Measurements from ENCODE around the gene PSMA5. TPM values are rescaled to one million over a fixed set of nuclear protein-coding genes. Genes with fewer than 3 reads are reported as not detected.

Gene PSMA5
- total RNA-seq (2012; rRNA removed), result 75.5 and 83.9 TPM in 2 replicates
- polyA plus RNA-seq (2012; rRNA removed), result 107 TPM in 2 replicates
- polyA plus RNA-seq (2012; cell fraction: cytosol; rRNA removed), result 39.5 and 60.3 TPM in 2 replicates
- 11.0 and 46.7 TPM in 2 replicates for polyA plus RNA-seq (2012; cell fraction: nucleus; rRNA removed; ENCODE audit: low replicate concordance)
- percentile 90 among the genes with signal in this experiment for Bru-seq, nascent RNA
- BruChase-seq, experiment 1, labeled RNA remaining after a 6-hour chase, result percentile 91 among the genes with signal in this experiment
- BruChase-seq, experiment 2, labeled RNA remaining after a 2-hour chase, result percentile 88 among the genes with signal in this experiment
- long read RNA-seq, transcript PSMA5-201 (9 exons, 3,729 nt), result major isoform, 78 of 90 reads
- long read RNA-seq, partial matches to known transcripts, result 1 of 90 reads
- long read RNA-seq, other reads (novel, unspliced or antisense), result 11 of 90 reads

- H3K18ac ChIP-seq (ENCODE audit: low read depth, low read length), result peak within 1 kb of the TSS; percentile 10
- peak within 1 kb of the TSS; percentile 98 for H2AK9ac ChIP-seq (replicated peaks; ENCODE audit: low read depth, low read length, poor library complexity)
- peak within 1 kb of the TSS; percentile 64 for H4K91ac ChIP-seq (ENCODE audit: insufficient read depth, low read depth, low read length)
- H2BK15ac ChIP-seq (ENCODE audit: low read depth, low read length), result no peak within 1 kb of the TSS; the same call in 2 of the 3 replicates
- H3K9me1 ChIP-seq (ENCODE audit: insufficient read depth, low read length), result peaks cover 3% of the 10 kb centered on the region; the same call in 1 of the 2 replicates
- H3K9me3 ChIP-seq (ENCODE audit: control insufficient read depth, insufficient read depth, low read length), result no peaks in the 10 kb centered on the region
- ATAC-seq (ENCODE audit: low read depth) (peak; percentile 98), DNase-seq (peak; percentile 100)
- H4K8ac ChIP-seq (ENCODE audit: low read depth in 2 of 2, low read length in 2 of 2), result peak within 1 kb of the TSS; percentile 37 to 90
- peaks cover 8% of the 10 kb centered on the region for H3K4me1 ChIP-seq (ENCODE audit: control insufficient read depth, insufficient read depth, low read length)
- H3K27me3 ChIP-seq (ENCODE audit: control insufficient read depth, insufficient read depth, low read length), result no peaks in the 10 kb centered on the region
- intact Hi-C loops (cut with micrococcal nuclease), result loop anchor here (1.0 to 2.0 kb wide), 2 partner anchors 57 to 106 kb away; partner anchors contain the start of gene ATXN7L2
- 4% methylated on average over 8 of the region's 50 CpGs; no CpG with 5 or more reads in 1 of the 2 experiments for WGBS, 2 experiments (ENCODE audit: extremely low coverage in 2 of 2, insufficient read length in 1 of 2)
- peak within 1 kb of the TSS; percentile 76 for H3K27ac ChIP-seq (ENCODE audit: insufficient read depth, low read length)
- peak within 1 kb of the TSS; percentile 87 for H2AK5ac ChIP-seq (ENCODE audit: low read depth, low read length)
- H4K5ac ChIP-seq (ENCODE audit: low read depth, low read length), result peak within 1 kb of the TSS; percentile 32
- in situ Hi-C loops (cut with MboI; ENCODE audit: low sequenced_read_pairs), result no loop called here
- peak within 1 kb of the TSS; percentile 76 for H3K56ac ChIP-seq (ENCODE audit: extremely low read depth, insufficient read depth, low read length)
- H3K79me1 ChIP-seq (ENCODE audit: low read depth in 1 of 2, low read length in 2 of 2), result peaks cover 13 to 46% of the 10 kb centered on the region in 2 experiments
- peak within 1 kb of the TSS; percentile 44; the same call in 1 of the 2 replicates for H2BK120ac ChIP-seq (ENCODE audit: low read depth, low read length)
- H3K9ac ChIP-seq (ENCODE audit: low read depth, low read length), result peak within 1 kb of the TSS; percentile 72
- H2BK20ac ChIP-seq (ENCODE audit: low read depth, low read length), result no peak within 1 kb of the TSS
- H4K20me1 ChIP-seq (ENCODE audit: insufficient read depth, low read length), result peaks cover 28% of the 10 kb centered on the region
- peak within 1 kb of the TSS; percentile 81 for H3K4ac ChIP-seq (ENCODE audit: low read depth, low read length)
- dilution Hi-C loops (cut with HindIII; ENCODE audit: low sequenced_read_pairs, unreplicated experiment), result no loop called here
- H2AFZ ChIP-seq (replicated peaks; ENCODE audit: low read length, poor library complexity), result peak within 1 kb of the TSS; percentile 96
- H3K23ac ChIP-seq (ENCODE audit: low read depth, low read length), result peak within 1 kb of the TSS; percentile 51
- ChIA-PET POLR2A (ENCODE audit: unreplicated experiment) (no interaction called here), CTCF (interaction anchor here (0.8 to 1.7 kb wide), 3 partner anchors 27 to 106 kb away, joined by 3 to 7 read pairs (median 4); no protein-coding TSS in a partner anchor)
- H3K14ac ChIP-seq (replicated peaks; ENCODE audit: low read depth, low read length), result peak within 1 kb of the TSS; percentile 81
- BruUV-seq (replicated peaks), result no TSS peak
- H2BK5ac ChIP-seq (ENCODE audit: low read depth, low read length, poor library complexity, severe bottlenecking), result peak within 1 kb of the TSS; percentile 79
- no peaks in the 10 kb centered on the region for H3K36me3 ChIP-seq (ENCODE audit: control insufficient read depth, insufficient read depth, low read length)
- peak within 1 kb of the TSS; percentile 70 for H3K4me3 ChIP-seq (ENCODE audit: insufficient read depth, low read depth, low read length)
- peak within 1 kb of the TSS; percentile 92 for H3K4me2 ChIP-seq (ENCODE audit: low read depth, low read length)
- peak; percentile 44; the same call in 1 of the 2 replicates for TF ChIP-seq USF2 (IDR thresholded peaks at IDR 0.05; ENCODE audit: low read depth, low read length)
- TF ChIP-seq RAD21 (IDR thresholded peaks at IDR 0.05; ENCODE audit: low read length), result peak; percentile 18; the same call in 1 of the 2 replicates
- 0 out of 2 replicates have a peak, but pooled peaks have one; percentile 7 for TF ChIP-seq MAZ (IDR thresholded peaks at IDR 0.05; ENCODE audit: borderline replicate concordance, low read depth, low read length)
- TF ChIP-seq RCOR1 (IDR thresholded peaks at IDR 0.05; ENCODE audit: insufficient replicate concordance, low read length), result peak; percentile 16
- peak; percentile 97 for TF ChIP-seq POLR2A (IDR thresholded peaks at IDR 0.05; ENCODE audit: low read depth, low read length)
- no peak for TF ChIP-seq CTCF (conservative IDR thresholded peaks at IDR 0.05; ENCODE audit: low read depth, low read length)
- TF ChIP-seq BHLHE40 (IDR thresholded peaks at IDR 0.05; ENCODE audit: low read depth, low read length), result peak; percentile 44; the same call in 1 of the 2 replicates
- no peak for TF ChIP-seq NFE2L2 (IDR thresholded peaks at IDR 0.05; ENCODE audit: low read depth, low read length)
- peak; percentile 79; the same call in 1 of the 2 replicates for TF ChIP-seq MXI1 (IDR thresholded peaks at IDR 0.05; ENCODE audit: borderline replicate concordance, low read depth, low read length)
- TF ChIP-seq SMC3 (IDR thresholded peaks at IDR 0.05; ENCODE audit: low read depth, low read length), result no peak
- no peak for TF ChIP-seq MAFK (IDR thresholded peaks at IDR 0.05; ENCODE audit: low read depth, low read length)
- TF ChIP-seq RFX5 (IDR thresholded peaks at IDR 0.05; ENCODE audit: low read depth, low read length), result peak; percentile 54; the same call in 1 of the 2 replicates
Measured at GRCh38 chr1:109426281-109427170, at the start of gene PSMA5. Gene PSMA5 (minus strand): TSS chr1:109426448. CDS start chr1:109426330, 118 bp downstream.
